Spleen (tissue), 11 donors: ENCODE measurements around the gene TMEM19. TPM values are rescaled to one million over a fixed set of nuclear protein-coding genes. Genes with fewer than 3 reads are reported as not detected.

Experiments used
- DNase-seq: peaks from one replicate; pipeline ENCODE4 v3.0.0-alpha.2; 2020
- H3K27ac ChIP-seq, 8 donors: fragments of 200-600 bp; sonication (generic) in 7 of 8; 1 replicate in 4 of 8; 2 replicates in 4 of 8; pipeline versions ENCODE4 v1.5.0 to v1.8.0; 2016 to 2021; ENCODE audit warnings: inconsistent platforms in 4 of 8, mild to moderate bottlenecking in 4 of 8, moderate library complexity in 1 of 8
- H3K27me3 ChIP-seq, 7 donors: fragments of 200-600 bp; sonication (generic) in 6 of 7; replicated peaks in 1 of 7; 1 replicate in 4 of 7; 2 replicates in 3 of 7; pipeline versions ENCODE4 v1.5.0 to v1.8.0; 2016 to 2021; ENCODE audit warnings: inconsistent platforms in 3 of 7, mild to moderate bottlenecking in 1 of 7
- H3K36me3 ChIP-seq, 6 donors: fragments of 200-600 bp; sonication (generic) in 5 of 6; 1 replicate in 4 of 6; 2 replicates in 2 of 6; pipeline versions ENCODE4 v1.5.0 to v1.8.0; 2016 to 2021; ENCODE audit warnings: inconsistent platforms in 2 of 6
- H3K4me1 ChIP-seq, 6 donors: fragments of 200-600 bp; sonication (generic) in 5 of 6; 1 replicate in 3 of 6; 2 replicates in 3 of 6; pipeline versions ENCODE4 v1.5.0 to v1.8.0; 2016 to 2021; ENCODE audit warnings: inconsistent platforms in 3 of 6
- H3K4me3 ChIP-seq, 8 donors: fragments of 200-600 bp; sonication (generic) in 7 of 8; 1 replicate in 4 of 8; 2 replicates in 4 of 8; pipeline versions ENCODE4 v1.5.0 to v1.8.0; 2016 to 2021; ENCODE audit warnings: inconsistent platforms in 4 of 8, mild to moderate bottlenecking in 4 of 8, moderate library complexity in 2 of 8
- H3K9me3 ChIP-seq, 8 donors: fragments of 200-600 bp; sonication (generic) in 7 of 8; 1 replicate in 4 of 8; 2 replicates in 4 of 8; pipeline versions ENCODE4 v1.5.0 to v1.8.0; 2016 to 2021; ENCODE audit warnings: inconsistent platforms in 4 of 8
- POLR2A ChIP-seq, 3 donors: fragments of 450-650 bp; IDR thresholded peaks; one replicate each; pipeline ENCODE4 v1.5.1; 2017; ENCODE audit warnings: antibody characterized with exemption in 3 of 3, mild to moderate bottlenecking in 1 of 3
- POLR2AphosphoS5 ChIP-seq, 3 donors: sonication (generic); formaldehyde crosslinking; IDR thresholded peaks; one replicate each; pipeline ENCODE4 v1.5.1; 2017; ENCODE audit warnings: antibody characterized with exemption in 3 of 3
- WGBS, 5 donors: extraction: QIAGEN DNeasy Blood & Tissue Kit in 3 of 5; methylation state at CpG; one replicate each; pipeline versions ENCODE4 v1.1.5 to v1.1.7; 2013 to 2018; 5-methylcytosine and 5-hydroxymethylcytosine counted together
- intact Hi-C: fragments of 100-400 bp; cut with DNase I; formaldehyde crosslinking; loops from one replicate; pipeline ENCODE4 v1.15.0; 2023; ENCODE audit warnings: low total_unique reads
- polyA plus RNA-seq, 3 donors: library from polyadenylated mRNA; stranded (reverse); fragments of 200-250 nt; gene quantifications; one replicate each; pipeline ENCODE4 v1.2.1, GENCODE V29; 2013
- total RNA-seq, 7 donors: library from RNA; depleted of rRNA in 3 of 7; stranded (reverse); fragments of >200 nt in 3 of 7; fragmentation: NEBNext Ultra II Directional in 4 of 7; extraction: Animal tissue kit (Norgen Biotek cat#: 25700) in 4 of 7; gene quantifications; one replicate each; pipeline versions ENCODE4 v1.1.0 to v1.2.1, GENCODE V29; 2016 to 2021
- TF ChIP-seq, protein P1 (sequence below), 11 experiments: fragments of 200-600 bp in 7 of 11; fragments of 450-650 bp in 4 of 11; sonication (generic) in 4 of 11; IDR thresholded peaks in 8 of 11; conservative IDR thresholded peaks in 3 of 11; 1 replicate in 7 of 11; 2 replicates in 4 of 11; pipeline versions ENCODE4 v1.4.0 to v1.8.0; 2016 to 2021; ENCODE audit warnings: antibody characterized with exemption in 11 of 11, inconsistent platforms in 4 of 11, mild to moderate bottlenecking in 1 of 11
- donor health status: healthy with polysubstance abuse.
- donor health status: DM: no; HTN: no; CAD: no; lungs with moderate emphysema.
- donor health status: DM: no; HTN: no; CAD: no.
- donor health status: Bipolar disorder and iron deficiency.
- donor health status: healthy.
- donor health status: DM: no; HTN: no; CAD: no.
- donor health status: DM: yes; HTN: yes; CAD: no.

TMEM19 gene
- total and polyA plus RNA-seq, 10 donors, result 15.0 to 42.4 (median 29.6) TPM

DNA sequence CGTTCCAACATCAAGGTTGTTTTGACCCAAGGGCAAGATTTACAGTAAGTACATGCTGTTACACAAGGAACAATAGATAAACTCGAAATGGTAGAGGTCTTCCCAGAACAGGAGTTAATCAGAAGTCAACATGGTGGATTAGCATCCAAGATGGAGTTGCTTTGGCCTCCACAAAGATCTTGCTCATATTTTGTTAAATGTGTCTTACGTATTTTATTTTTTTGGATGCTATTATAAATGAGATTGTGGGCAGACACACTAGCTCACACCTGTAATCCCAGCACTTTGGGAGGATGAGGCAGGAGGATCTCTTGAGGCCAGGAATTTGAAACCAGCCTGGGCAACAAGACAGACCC is 46.5 kb downstream of the TMEM19 start:
- H3K36me3 ChIP-seq, result no peaks in the 10 kb centered on the region
- no peaks in the 10 kb centered on the region for H3K9me3 ChIP-seq
- TF ChIP-seq POLR2AphosphoS5 (IDR thresholded peaks at IDR 0.05) (no peak), POLR2A (IDR thresholded peaks at IDR 0.05) (no peak)
- TF ChIP-seq, protein P1, sequence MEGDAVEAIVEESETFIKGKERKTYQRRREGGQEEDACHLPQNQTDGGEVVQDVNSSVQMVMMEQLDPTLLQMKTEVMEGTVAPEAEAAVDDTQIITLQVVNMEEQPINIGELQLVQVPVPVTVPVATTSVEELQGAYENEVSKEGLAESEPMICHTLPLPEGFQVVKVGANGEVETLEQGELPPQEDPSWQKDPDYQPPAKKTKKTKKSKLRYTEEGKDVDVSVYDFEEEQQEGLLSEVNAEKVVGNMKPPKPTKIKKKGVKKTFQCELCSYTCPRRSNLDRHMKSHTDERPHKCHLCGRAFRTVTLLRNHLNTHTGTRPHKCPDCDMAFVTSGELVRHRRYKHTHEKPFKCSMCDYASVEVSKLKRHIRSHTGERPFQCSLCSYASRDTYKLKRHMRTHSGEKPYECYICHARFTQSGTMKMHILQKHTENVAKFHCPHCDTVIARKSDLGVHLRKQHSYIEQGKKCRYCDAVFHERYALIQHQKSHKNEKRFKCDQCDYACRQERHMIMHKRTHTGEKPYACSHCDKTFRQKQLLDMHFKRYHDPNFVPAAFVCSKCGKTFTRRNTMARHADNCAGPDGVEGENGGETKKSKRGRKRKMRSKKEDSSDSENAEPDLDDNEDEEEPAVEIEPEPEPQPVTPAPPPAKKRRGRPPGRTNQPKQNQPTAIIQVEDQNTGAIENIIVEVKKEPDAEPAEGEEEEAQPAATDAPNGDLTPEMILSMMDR (IDR thresholded peaks at IDR 0.05 in 8 of 11, conservative IDR thresholded peaks at IDR 0.05 in 3 of 11), result no peak
- H3K4me3 ChIP-seq, result no peak overlapping the region
- H3K27me3 ChIP-seq, result no peaks in the 10 kb centered on the region
- no peak overlapping the region for H3K27ac ChIP-seq
- 82 to 87% (median 84%) methylated on average over 3 of the region's 3 CpGs for WGBS, 5 donors
- H3K4me1 ChIP-seq, result no peaks in the 10 kb centered on the region
- intact Hi-C loops, result no loop called here
- DNase-seq, result no peak

DNA sequence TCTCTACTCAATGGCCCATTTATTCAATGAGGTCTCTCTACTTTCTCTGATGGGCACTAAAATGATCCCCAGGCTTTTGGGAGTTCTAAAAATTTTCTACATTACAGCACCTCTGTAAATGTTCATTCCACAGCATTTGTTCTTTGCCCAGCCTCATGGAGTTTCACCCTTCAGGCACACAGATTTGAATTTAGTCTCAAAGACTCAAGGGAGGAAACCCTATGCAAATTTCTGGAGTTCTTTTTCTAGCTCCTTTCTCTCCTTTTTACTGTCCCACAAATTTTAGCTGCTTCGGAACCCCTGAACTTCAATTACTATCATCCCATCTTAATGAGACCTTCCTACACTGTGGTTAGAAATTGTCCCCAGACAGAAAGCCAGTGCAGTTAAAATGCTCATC is 51.3 kb downstream of the TMEM19 start:
- Histone ChIP-seq H3K4me3 (no peak overlapping the region), H3K36me3 (no peaks in the 10 kb centered on the region), H3K27ac (no peak overlapping the region), H3K27me3 (no peaks in the 10 kb centered on the region), H3K4me1 (no peaks in the 10 kb centered on the region), H3K9me3 (no peaks in the 10 kb centered on the region)
- 83 to 91% (median 89%) methylated on average over 1 of the region's 1 CpG for WGBS, 5 donors
- intact Hi-C loops, result no loop called here
- TF ChIP-seq, protein P1 (IDR thresholded peaks at IDR 0.05 in 8 of 11, conservative IDR thresholded peaks at IDR 0.05 in 3 of 11), result no peak
- TF ChIP-seq POLR2A (IDR thresholded peaks at IDR 0.05) (no peak), POLR2AphosphoS5 (IDR thresholded peaks at IDR 0.05) (no peak)
- no peak for DNase-seq

- intact Hi-C loops, result no loop called here
These were observed 57.1 kb downstream of the TMEM19 start for GRCh38 chr12:71742998-71743397.

GRCh38 chr12:71744522-71745300 is 58.8 kb downstream of the TMEM19 start:
- Histone ChIP-seq H3K9me3 (no peaks in the 10 kb centered on the region), H3K4me1 (peaks cover 0 to 5% (median 0%) of the 10 kb centered on the region in 6 donors), H3K4me3 (no peak overlapping the region), H3K27me3 (peaks cover 0 to 5% (median 0%) of the 10 kb centered on the region in 7 donors), H3K27ac (no peak overlapping the region), H3K36me3 (no peaks in the 10 kb centered on the region)
- DNase-seq, result no peak
- no peak for TF ChIP-seq POLR2A (IDR thresholded peaks at IDR 0.05)
- TF ChIP-seq, protein P1 (IDR thresholded peaks at IDR 0.05 in 8 of 11, conservative IDR thresholded peaks at IDR 0.05 in 3 of 11), result no peak
- no peak for TF ChIP-seq POLR2AphosphoS5 (IDR thresholded peaks at IDR 0.05)
- intact Hi-C loops, result loop anchor here (5.0 kb wide), 1 partner anchor 327 kb away; no protein-coding TSS in a partner anchor
- WGBS, 5 donors, result 88 to 94% (median 91%) methylated on average over 5 of the region's 5 CpGs

More at GRCh38 chr12:71742998-71743397, 57.1 kb downstream of the TMEM19 start:
- Histone ChIP-seq H3K9me3 (no peaks in the 10 kb centered on the region), H3K27ac (no peak overlapping the region), H3K27me3 (peaks cover 0 to 3% (median 0%) of the 10 kb centered on the region in 7 donors), H3K4me1 (peaks cover 0 to 5% (median 0%) of the 10 kb centered on the region in 6 donors), H3K36me3 (no peaks in the 10 kb centered on the region), H3K4me3 (no peak overlapping the region)
- DNase-seq, result no peak
- TF ChIP-seq POLR2A (IDR thresholded peaks at IDR 0.05) (no peak), POLR2AphosphoS5 (IDR thresholded peaks at IDR 0.05) (no peak)
- TF ChIP-seq, protein P1 (IDR thresholded peaks at IDR 0.05 in 8 of 11, conservative IDR thresholded peaks at IDR 0.05 in 3 of 11), result no peak
- WGBS, 5 donors, result 0 to 95% (median 0%) methylated on average over 1 of the region's 1 CpG
